IPS DF 6.9 (cell line): ENCODE measurements around the gene OR6C4.
"Not testable (repeated sequence)": the region's sequence is repeated elsewhere in the genome, so short reads cannot be mapped to it uniquely, and the experiment has no call there.

Experiments
- DNase-seq: peaks from one replicate; pipeline ENCODE4 v3.0.0-alpha.2; 2013; ENCODE audit warnings: low read depth, low spot score
- H3K27ac ChIP-seq: one replicate; pipeline ENCODE4 v1.5.1; 2013; ENCODE audit warnings: low read length, control low read depth
- H3K27me3 ChIP-seq: 2 replicates; pipeline ENCODE4 v1.6.1; 2013; ENCODE audit warnings: mild to moderate bottlenecking, low read length; ENCODE audit not compliant: control insufficient read depth, insufficient read depth
- H3K36me3 ChIP-seq: 2 replicates; pipeline ENCODE4 v1.6.1; 2013; ENCODE audit warnings: low read length; ENCODE audit not compliant: control insufficient read depth, insufficient read depth
- H3K4me1 ChIP-seq: 2 replicates; pipeline ENCODE4 v1.6.1; 2013; ENCODE audit warnings: low read length; ENCODE audit not compliant: control insufficient read depth, insufficient read depth
- H3K4me3 ChIP-seq: 2 replicates; pipeline ENCODE4 v1.5.1; 2013; ENCODE audit warnings: mild to moderate bottlenecking, low read length
- H3K9me3 ChIP-seq: 2 replicates; pipeline ENCODE4 v1.6.1; 2013; ENCODE audit warnings: low read length, inconsistent platforms; ENCODE audit not compliant: control insufficient read depth, insufficient read depth
- WGBS: extraction: QIAGEN DNeasy Blood & Tissue Kit; methylation state at CpG from one replicate; pipeline ENCODE4 v1.1.7; 2013; ENCODE audit warnings: mixed read lengths, missing lambda C conversion rate; ENCODE audit not compliant: insufficient read length, insufficient coverage; 5-methylcytosine and 5-hydroxymethylcytosine counted together

The OR6C4 gene

DNA sequence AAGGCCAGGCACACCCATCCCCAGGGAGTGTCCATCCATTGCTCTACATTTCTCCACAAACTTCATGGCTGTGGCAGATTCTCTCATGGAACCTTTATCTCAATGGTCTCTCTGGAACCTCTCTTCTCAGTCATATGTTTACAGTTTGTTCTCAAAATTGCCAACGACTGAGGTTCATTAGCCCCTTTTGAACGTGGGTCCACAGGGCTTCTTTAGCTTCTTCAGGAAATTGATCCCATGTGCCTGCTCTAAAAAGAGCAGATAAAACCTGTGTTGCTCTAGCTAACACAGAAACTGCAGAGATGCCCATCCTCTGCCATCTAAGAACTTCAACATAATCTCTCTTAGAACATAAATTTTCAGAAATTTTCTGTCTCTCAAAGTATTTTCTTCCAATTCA lies at the start of gene OR6C4:
OR6C4 (plus strand) TSS at position 301 of the 400 bp plus-strand sequence. CDS start 1,625 bp downstream, outside the sequence.
- no peak within 1 kb of the TSS for H3K4me3 ChIP-seq
- H3K4me1 ChIP-seq, result no peaks in the 10 kb centered on the region
- peaks cover 2% of the 10 kb centered on the region; the same call in 1 of the 2 replicates for H3K9me3 ChIP-seq
- DNase-seq, result no peak
- H3K27ac ChIP-seq, result no peak within 1 kb of the TSS
- no peaks in the 10 kb centered on the region for H3K27me3 ChIP-seq
- WGBS, result no CpG with 5 or more reads among the region's 2 CpGs
- no peaks in the 10 kb centered on the region for H3K36me3 ChIP-seq

DNA sequence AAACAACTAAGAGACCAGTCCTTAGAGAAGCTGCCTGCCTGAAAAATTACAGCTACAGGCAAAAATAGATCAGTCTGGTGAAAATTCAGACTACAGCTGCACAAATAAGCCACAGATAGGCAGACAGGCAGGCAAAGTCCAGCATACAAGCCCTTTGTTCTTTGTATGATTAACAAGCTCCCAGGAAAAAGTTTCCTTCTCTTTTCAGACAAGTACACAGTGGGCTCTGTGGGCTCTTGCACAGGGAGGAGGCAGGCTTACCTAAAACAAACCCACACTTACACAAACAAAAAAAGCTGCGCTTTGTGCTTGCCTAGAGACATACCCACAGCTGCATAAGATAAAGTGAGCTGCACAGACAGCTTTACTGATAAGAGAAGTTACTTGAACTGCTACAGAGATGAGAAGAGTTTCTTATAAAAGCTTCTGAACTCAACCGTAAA lies 49.6 kb upstream of the OR6C4 start:
- Histone ChIP-seq H3K4me3 (no peak overlapping the region), H3K9me3 (no peaks in the 10 kb centered on the region), H3K27me3 (no peaks in the 10 kb centered on the region), H3K4me1 (no peaks in the 10 kb centered on the region), H3K36me3 (no peaks in the 10 kb centered on the region), H3K27ac (no peak overlapping the region)
- no peak for DNase-seq
- WGBS, result no CpG with 5 or more reads among the region's 2 CpGs

DNA sequence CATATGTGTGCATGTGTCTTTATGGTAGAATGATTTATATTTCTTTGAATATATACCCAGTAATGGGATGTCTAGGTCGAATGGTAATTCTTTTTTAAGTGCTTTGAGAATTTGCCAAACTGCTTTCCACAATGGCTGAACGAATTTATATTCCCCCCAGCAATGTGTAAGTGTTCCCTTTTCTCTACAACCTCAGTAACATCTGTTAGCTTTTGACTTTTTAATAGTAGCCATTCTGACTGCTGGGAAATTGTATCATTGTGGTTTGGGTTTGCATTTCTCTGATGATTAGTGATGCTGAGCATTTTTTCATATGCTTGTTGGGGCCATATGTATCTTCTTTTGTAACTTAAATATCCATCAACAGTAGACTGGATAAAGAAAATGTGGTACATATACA lies 47.8 kb upstream of the OR6C4 start:
- no peak overlapping the region for H3K4me3 ChIP-seq
- DNase-seq, result no peak
- H3K36me3 ChIP-seq, result no peaks in the 10 kb centered on the region
- no peaks in the 10 kb centered on the region for H3K27me3 ChIP-seq
- no peaks in the 10 kb centered on the region for H3K9me3 ChIP-seq
- WGBS, result no CpG with 5 or more reads among the region's 2 CpGs
- no peak overlapping the region for H3K27ac ChIP-seq
- no peaks in the 10 kb centered on the region for H3K4me1 ChIP-seq

DNA sequence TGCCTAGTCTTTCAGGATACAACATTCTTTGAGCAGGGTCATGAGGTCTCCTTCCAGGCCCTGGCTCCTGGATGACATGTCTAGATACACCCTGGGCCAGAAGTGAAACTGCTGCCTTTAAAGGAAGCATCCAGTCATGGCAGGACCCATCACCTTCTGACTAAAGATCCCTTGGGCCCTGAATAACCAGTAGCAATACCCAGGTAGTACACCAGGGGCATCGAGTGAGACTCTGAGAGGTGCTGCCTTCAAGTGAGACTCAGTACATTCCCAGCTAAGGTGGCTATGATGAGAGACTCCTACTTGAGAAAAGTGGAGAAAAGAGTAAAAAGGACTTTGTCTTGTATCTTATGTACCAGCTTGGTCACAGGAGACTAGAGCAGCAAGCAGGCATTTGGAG lies 33.7 kb upstream of the OR6C4 start:
- H3K9me3 ChIP-seq, result no peaks in the 10 kb centered on the region
- DNase-seq, result no peak
- no peak overlapping the region for H3K4me3 ChIP-seq
- H3K4me1 ChIP-seq, result no peaks in the 10 kb centered on the region
- H3K27me3 ChIP-seq, result no peaks in the 10 kb centered on the region
- no peaks in the 10 kb centered on the region for H3K36me3 ChIP-seq
- H3K27ac ChIP-seq, result no peak overlapping the region
- no CpG with 5 or more reads among the region's 1 CpG for WGBS

DNA sequence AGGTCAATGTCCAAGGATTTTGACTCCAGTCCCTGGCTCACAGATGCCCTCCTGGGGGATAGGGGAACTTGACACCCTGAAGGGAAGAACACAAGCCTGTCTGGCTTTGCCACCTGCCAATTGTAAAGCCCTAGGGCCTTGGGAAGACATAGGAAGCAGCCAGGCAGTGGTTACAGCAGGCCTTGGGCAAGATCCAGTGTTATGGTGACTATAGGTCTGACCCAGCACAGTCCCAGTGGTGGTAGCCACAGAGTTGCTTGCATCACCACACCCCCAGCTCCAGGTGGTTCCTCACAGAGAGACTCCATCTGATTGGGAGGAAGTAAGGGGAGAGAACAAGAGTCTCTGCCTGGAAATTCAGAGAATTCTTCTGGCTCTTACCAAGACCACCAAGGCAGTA lies 33.0 kb upstream of the OR6C4 start:
- no peaks in the 10 kb centered on the region for H3K4me1 ChIP-seq
- no peaks in the 10 kb centered on the region for H3K36me3 ChIP-seq
- no peak for DNase-seq
- H3K27me3 ChIP-seq, result no peaks in the 10 kb centered on the region
- H3K27ac ChIP-seq, result no peak overlapping the region
- H3K4me3 ChIP-seq, result no peak overlapping the region
- no peaks in the 10 kb centered on the region for H3K9me3 ChIP-seq

DNA sequence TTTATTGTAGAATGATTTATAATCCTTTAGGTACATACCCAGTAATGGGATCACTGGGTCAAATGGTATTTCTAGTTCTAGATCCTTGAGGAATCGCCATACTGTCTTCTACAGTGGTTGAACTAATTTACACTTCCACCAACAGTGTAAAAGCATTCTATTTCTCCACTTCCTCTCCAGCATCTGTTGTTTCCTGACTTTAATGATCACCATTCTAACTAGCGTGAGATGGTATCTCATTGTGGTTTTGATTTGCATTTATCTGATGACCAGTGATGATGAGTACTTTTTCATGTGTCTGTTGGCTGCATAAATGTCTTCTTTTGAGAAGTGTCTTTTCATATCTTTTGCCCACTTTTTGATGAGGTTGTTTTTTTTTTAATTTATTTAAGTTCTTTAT lies 1.2 kb upstream of the OR6C4 start:
- H3K4me1 ChIP-seq, DNase-seq, H3K27ac ChIP-seq, H3K9me3 ChIP-seq, H3K36me3 ChIP-seq, H3K4me3 ChIP-seq, H3K27me3 ChIP-seq: not testable (repeated sequence)
- WGBS, result no CpG with 5 or more reads among the region's 2 CpGs

DNA sequence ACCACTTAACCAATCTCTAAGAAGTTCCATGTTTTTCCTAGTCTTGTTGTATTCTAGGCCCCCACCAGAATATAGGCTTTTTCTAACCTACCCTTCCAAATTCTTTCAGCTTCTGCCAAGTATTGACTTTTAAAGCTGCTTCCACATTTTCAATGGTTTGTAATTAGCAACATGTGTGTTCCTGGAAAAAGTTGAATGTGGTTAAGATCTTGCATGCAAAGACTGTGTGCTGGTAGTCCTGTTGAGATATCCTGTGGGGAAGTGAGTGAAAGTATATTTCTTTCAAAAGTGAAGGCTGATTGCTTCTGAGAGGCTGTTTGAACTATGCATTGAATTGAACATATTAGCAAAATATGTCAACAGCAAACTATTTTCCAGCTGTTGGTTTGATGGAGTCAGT lies 646 bp upstream of the OR6C4 start:
- Histone ChIP-seq H3K9me3 (peaks cover 2% of the 10 kb centered on the region; the same call in 1 of the 2 replicates), H3K36me3 (no peaks in the 10 kb centered on the region), H3K27me3 (no peaks in the 10 kb centered on the region), H3K4me1 (no peaks in the 10 kb centered on the region), H3K27ac (no peak overlapping the region), H3K4me3 (no peak overlapping the region)
- no peak for DNase-seq

DNA sequence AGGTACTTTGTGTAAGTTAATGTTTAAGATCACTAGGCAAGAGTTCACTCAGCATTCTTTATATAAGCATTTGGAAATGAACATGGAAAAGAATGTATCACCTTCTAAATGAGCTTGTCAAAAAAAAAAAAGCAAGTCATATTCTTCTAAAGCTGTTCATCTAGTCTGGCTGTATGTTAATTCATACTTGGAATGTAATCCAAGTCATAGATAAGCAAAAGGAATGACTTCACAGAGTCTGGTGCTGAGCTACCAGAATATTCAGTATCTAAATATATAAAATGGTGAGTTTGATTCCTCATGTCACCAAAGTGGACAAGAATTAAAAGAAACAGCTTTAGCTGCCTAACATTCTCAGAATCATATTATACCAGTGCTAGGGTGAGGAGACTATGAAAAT lies 4.9 kb downstream of the OR6C4 start:
- Histone ChIP-seq H3K36me3 (no peaks in the 10 kb centered on the region), H3K4me1 (no peaks in the 10 kb centered on the region), H3K27ac (no peak overlapping the region), H3K4me3 (no peak overlapping the region), H3K9me3 (no peaks in the 10 kb centered on the region), H3K27me3 (no peaks in the 10 kb centered on the region)
- no peak for DNase-seq

DNA sequence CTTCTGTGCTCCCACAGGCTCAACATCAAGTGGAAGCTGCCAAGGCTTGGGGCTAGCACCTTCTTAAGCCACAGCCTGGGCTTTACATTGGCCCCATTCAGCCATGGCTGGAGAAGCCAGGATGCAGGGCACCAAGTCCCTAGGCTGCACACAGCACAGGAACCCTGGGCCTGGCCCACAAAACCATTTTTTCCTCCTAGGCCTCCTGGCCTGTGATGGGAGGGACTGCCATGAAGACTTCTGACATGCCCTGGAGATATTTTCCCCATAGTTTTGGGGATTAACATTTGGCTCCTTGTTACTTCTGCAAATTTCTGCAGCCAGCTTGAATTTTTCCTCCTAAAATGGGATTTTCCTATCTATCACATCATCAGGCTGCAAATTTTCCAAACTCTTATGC lies 20.7 kb downstream of the OR6C4 start:
- not testable (repeated sequence) for H3K27ac ChIP-seq, H3K9me3 ChIP-seq

DNA sequence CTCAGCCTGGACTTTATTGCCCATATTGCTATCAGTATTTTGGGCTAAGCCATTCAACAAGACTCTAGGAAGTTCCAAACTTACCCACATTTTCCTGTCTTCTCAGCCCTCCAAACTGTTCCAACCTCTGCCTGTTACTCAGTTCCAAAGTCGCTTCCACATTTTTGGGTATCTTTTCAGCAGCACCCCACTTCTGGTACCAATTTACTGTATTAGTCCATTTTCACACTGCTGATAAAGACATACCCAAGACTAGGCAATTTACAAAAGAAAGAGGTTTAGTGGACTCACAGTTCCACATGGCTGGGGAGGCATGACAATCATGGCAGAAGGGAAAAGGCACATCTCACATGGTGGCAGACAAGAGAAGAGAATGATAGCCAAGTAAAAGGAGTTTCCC lies 21.3 kb downstream of the OR6C4 start:
- not testable (repeated sequence) for H3K4me1 ChIP-seq, H3K4me3 ChIP-seq, H3K27me3 ChIP-seq, H3K9me3 ChIP-seq, DNase-seq, H3K36me3 ChIP-seq, H3K27ac ChIP-seq
- WGBS, result no CpG with 5 or more reads among the region's 1 CpG

More for the DNA sequence above, 20.7 kb downstream of the OR6C4 start:
- not testable (repeated sequence) for H3K4me1 ChIP-seq, H3K27me3 ChIP-seq, H3K36me3 ChIP-seq, H3K4me3 ChIP-seq, DNase-seq

DNA sequence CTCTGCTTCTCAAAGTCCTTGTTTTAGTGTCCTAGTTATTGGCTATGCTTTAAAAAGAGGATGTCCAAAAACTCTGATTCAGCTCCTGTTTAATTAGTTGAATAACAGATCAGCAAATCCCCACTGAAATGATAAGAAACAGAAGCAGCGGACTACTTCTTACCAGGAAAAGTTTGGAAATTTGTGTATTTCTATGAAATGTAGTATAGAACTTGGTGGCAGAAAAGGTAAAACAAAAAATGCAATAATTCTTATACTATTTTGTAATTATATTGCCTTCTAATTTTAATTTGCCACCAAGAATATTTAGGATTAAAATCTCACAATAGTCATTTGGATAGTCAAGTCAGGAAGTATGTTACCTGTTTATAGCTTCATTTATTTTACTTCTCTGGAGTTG lies 22.8 kb downstream of the OR6C4 start, which contains the start of gene OR2AP1:
OR2AP1 (plus strand) TSS at position 301 of the 400 bp plus-strand sequence. CDS start 1,947 bp downstream, outside the sequence.
- DNase-seq, result no peak
- no peaks in the 10 kb centered on the region for H3K27me3 ChIP-seq
- H3K4me1 ChIP-seq, result no peaks in the 10 kb centered on the region
- no peak within 1 kb of the TSS for H3K27ac ChIP-seq
- H3K4me3 ChIP-seq, result no peak within 1 kb of the TSS
- H3K9me3 ChIP-seq, result peaks cover 2% of the 10 kb centered on the region
- WGBS, result no CpG with 5 or more reads among the region's 1 CpG
- no peaks in the 10 kb centered on the region for H3K36me3 ChIP-seq
